GM21825 (cell line): ENCODE results near the gene CDK7.

Experiments used
- ATAC-seq: cut with Tn5 transposase; IDR thresholded peaks from one replicate; pipeline ENCODE4 v1.9.1; 2021; ENCODE audit warnings: mild to moderate bottlenecking, moderate library complexity; ENCODE audit not compliant: unreplicated experiment

The CDK7 gene

DNA sequence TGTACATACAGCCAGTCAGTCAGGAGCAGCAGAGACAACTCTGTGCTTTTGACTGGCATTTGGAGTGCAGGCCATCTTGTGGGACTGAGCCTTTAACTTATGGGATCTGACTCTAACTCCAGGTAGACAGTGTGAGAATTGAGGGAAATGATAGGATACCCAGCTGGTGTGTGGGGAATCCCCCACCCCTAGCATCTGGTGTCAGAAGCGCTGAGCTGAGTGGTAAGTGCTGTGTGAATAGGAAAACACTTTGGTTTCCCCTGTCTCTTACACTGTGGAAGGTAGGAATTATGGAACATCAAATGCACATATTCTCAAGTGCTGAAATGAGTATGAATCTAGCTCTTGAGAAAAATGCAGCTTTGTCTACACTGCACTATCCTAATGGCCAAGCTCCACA lies 54.0 kb downstream of the CDK7 start:
- ATAC-seq = no peak

- ATAC-seq = no peak
These were observed 57.6 kb downstream of the CDK7 start for GRCh38 chr5:69292306-69292705.

- ATAC-seq = no peak
These were observed 59.2 kb downstream of the CDK7 start for GRCh38 chr5:69293882-69294281.

GRCh38 chr5:69295088-69295754 lies 60.5 kb downstream of the CDK7 start:
- no peak for ATAC-seq

DNA sequence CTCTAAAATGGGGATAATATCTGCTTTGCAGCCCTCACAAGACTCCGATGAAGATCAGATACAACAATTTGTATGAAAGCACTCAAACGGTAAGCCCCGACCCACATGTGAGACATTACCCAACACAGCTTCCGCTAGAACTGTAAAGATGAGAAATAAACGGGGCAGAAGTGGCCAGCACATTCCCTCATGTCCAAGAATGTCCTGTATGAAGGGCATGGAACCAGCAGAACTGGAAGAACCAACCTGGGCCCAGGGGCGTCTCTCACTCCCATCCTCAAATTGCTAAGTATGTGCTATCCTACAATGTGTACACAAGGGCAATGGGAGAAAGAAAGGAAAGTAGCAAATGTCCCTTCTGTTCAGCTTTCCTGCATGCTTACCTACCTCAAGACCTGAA lies 64.9 kb downstream of the CDK7 start:
- ATAC-seq = no peak

DNA sequence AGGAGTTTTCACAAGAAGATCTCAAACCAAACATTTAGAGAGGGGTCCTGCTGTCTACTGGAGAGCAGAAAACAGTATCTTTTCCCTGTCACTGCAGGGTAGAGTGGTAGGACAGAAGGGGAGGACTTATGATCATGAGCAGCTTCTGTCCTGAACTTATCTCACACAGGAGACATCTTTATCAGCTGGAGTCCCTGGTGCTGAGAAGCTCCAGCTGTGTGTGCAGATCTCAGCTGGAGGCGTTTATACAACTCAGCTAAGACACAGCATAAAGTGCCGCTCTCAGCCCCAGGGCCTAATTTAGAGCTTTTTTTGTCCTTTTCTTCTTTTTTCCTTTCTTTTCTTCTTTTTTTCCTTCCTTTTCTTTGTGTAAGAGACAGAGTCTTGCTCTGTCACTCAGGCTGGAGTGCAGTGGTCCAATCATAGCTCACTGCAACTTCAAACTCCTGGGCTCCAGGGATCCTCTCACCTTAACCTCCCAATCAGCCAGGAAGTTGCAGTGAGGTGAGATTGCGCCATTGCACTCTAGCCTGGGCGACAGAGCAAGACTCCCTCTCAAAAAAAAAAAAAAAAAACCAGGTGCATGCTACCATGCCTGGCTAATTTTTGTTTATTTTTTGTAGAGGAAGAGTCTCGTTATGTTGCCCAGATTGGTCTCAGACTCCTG lies 66.0 kb downstream of the CDK7 start:
- ATAC-seq = no peak

DNA sequence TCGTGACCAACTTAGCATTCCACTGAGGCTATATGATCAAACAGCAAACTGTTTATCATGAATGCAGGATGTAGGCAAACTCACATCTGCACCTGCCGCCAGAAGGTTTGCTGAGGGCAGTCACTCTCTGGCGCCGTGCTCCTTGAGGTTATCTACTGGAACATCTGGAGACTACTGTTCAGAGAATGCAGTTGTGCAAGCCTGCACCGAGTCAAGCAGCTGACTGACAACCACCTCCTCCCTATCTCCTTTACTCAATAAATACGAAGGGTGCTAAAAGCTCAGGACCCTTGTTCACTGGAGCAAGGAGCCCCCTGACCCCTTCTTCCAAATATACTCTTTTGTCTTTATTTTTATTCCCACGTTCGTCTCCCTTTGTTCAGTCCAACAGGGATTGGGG lies 70.8 kb downstream of the CDK7 start:
- no peak for ATAC-seq

DNA sequence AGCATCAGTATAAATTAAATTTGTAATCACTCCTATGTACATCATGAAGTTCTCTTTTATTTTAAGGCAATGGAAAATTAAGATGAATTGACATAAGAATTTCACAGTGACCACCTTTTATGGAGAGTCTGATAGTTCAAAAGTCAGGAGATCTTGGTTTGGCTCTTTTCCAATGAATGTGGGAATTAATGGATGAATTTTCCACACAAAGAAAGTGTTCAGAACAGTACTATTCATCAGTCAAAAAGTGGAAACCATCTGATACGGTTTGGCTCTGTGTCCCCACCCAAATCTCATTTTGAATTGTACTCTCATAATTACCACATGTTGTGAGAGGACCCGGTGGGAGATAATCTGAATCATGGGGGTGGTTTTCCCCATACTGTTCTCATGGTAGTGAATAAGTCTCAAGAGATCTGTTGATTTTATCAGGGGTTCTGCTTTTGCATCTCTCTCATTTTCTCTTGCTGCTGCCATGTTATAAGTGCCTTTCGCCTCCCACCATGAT lies 73.4 kb downstream of the CDK7 start:
- no peak for ATAC-seq

- no peak for ATAC-seq
These were observed 74.7 kb downstream of the CDK7 start for GRCh38 chr5:69309380-69309779.

GRCh38 chr5:69312459-69313160 lies 77.9 kb downstream of the CDK7 start:
- ATAC-seq = no peak

- ATAC-seq = no peak
These were observed 78.7 kb downstream of the CDK7 start for GRCh38 chr5:69313428-69313827.

DNA sequence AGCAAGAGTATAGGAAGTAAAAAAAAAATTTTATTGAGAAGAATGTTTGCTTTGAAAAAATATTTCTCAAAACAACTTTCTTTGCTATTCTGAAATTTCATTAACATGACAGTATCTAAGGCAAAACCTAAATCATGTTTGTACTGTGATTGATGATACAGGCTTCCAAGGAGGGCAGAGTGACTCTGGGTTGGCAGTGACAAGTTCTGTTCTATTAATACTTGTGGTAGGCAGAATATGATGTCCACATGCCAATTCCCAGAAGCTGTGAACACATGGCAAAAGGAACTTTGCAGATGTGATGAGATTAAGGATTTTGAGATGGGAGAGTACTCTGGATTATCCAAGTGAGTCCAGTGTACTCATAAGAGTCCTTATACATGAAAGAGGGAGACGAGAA lies 81.3 kb downstream of the CDK7 start:
- no peak for ATAC-seq

DNA sequence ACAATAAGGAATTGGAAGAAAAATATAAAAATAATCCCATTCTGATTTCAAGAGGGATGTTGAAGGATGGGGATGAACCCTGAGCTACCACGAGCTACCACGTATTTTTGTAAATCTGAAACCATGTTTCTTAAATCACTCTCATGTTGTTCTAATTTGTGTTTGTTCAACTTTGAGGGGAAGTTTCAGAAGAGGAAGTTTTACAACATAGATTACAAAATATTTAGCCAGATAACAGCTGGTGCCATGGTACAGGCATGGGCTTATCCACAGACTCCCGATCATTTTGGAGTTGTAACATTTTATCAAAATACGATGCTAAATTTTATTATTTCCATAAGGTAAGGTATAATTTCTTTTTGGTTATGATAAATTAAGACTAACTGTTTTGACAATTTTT lies 82.7 kb downstream of the CDK7 start:
- ATAC-seq = no peak

- ATAC-seq = no peak
These were observed 91.7 kb downstream of the CDK7 start for GRCh38 chr5:69326365-69326764.
